Iris pigment epithelial cell (primary cell): Measurements from ENCODE around the gene LRFN2.

Experiments
- DNase-seq: peaks from one replicate; pipeline ENCODE4 v3.0.0-alpha.2; 2011; ENCODE audit warnings: low read depth

Gene LRFN2

DNA sequence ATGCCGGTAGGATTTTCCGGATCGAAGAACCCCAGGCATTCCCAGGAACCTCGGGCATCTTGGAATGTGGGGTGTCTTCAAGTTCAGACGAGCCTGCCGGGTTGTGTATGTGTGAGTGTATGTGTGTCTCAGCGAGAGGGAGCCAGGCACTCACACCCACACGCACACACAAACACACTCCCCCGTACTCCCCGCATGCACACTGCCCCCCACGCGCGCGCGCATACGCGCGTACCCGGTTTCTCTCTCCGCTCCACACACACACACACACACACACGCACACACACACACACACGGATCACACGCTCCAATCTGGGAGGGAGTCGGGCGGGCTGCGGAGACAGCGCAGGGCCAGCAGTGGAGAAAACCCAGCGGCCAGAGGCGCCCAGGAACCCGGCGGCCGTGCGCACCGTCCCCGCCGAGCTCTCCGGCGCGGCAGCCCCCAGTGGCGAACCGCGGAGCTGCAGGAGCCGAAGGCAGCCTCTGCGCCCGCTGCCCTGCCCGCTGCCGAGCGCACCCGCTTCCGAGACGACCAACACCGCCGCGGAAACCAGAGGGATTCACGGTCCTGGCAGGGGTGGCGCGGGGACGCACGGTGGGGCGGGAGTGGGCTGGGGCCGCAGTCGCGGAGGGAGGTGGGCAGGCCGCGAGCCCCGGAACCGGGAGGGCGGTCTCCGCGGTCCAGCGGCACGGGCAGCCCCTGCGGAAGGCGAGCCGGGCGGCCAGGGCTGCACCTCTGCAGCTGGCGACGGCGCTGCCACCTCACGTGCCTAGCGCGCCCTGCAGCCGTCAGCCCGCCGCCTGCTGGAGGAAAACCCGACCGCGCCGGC, at the start of gene LRFN2:
Gene LRFN2 (minus strand): TSS at position 125 of the 830 bp plus-strand sequence.
- peak; percentile 76 for DNase-seq

- DNase-seq, result no peak
Observed at GRCh38 chr6:40634429-40634828, 47.3 kb upstream of the LRFN2 start.

DNA sequence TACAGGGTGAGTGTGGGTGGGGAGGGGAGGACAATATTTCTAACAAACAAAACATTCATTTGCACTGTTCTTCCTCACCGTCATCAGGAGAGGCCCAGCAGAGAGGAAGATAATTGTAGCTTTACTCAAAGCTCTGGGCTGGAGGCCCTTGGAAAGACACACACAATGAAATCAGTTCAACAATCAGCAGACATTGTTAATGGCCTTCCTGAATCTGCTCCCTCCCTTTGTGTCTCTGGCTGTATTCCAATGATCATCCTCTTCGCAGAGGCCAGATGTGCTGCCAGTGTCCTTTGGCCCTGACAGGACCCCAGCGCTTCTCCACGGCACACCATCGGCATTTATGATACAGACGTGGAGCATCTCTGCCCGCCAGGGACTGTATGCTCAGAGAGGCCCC, 44.6 kb upstream of the LRFN2 start:
- DNase-seq, result no peak

DNA sequence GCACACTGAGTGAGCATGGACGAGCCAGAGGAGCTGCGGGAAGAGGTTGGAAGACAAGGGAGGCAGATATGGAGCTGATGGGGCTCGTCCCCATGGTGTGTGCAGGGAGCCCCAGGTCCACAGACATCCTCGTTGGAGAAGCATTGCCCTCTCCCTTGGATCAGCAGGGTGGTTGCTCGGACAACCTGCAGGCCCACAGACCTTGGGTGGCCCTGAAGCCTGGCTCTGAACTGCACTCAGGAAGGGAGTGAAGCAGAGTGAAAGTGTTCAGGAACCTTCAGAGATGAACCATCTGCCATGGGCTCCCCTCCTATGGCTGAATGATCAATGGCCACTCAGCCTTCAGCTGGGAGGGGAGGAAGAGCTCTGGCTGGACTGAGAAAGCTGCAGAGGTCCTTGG, 43.3 kb upstream of the LRFN2 start:
- DNase-seq, result no peak

GRCh38 chr6:40630051-40630450, 42.9 kb upstream of the LRFN2 start:
- DNase-seq, result no peak

- no peak for DNase-seq
Observed at GRCh38 chr6:40629463-40629862, 42.3 kb upstream of the LRFN2 start.

- no peak for DNase-seq
Observed at GRCh38 chr6:40627316-40627715, 40.2 kb upstream of the LRFN2 start.

- DNase-seq, result no peak
Observed at GRCh38 chr6:40626886-40627285, 39.7 kb upstream of the LRFN2 start.

DNA sequence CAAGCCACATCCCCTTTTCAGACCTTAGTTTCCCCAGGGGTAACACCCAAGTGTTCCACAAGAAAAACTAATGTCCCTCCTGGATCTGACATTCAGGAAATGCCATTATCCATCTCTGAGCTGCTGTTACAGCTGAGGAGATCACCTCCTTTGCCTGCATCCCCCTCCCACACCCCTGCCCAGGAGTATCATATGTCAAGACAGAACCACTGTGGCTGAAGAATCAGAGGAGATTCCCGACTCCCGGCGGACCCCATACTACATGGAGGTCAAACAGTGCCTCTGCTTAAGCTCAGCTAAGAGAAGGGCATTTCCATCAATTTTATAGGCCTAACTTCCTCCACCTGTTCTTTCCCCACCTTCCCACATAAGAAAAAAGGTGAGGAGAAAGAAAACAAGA, 36.8 kb upstream of the LRFN2 start:
- DNase-seq, result no peak

GRCh38 chr6:40623178-40623577, 36.0 kb upstream of the LRFN2 start:
- no peak for DNase-seq

DNA sequence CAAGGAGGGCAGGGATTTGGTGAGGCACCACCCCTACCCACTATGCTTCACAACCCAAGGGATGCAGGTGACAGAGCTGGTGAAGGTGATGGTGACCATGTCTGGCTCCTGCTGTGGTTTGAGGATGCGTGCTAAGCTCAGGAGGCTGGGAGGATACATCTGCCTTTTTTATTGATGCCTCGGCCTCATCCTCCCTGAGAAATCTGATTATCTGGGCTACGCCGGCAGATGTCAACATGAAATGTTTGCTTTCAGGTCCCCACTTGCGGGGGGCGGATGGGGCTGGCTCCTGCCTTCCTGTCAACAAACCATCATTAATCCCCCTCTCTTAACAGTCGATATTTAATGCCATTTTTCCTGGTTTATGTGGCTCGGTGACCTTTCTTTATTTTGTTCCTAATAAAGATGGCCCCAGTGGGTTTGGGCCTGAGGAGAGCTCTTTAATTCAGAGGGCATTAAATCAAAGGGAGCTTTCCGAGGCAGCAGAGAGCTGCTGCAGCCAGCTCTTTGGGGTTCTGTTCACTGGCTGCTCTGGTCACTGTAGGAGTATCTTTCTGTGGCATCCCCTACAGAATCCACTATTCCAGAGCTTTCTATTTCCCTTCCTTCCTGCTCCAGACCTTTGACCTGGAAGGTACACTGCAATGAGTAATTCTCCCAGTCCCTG, 33.5 kb upstream of the LRFN2 start:
- DNase-seq, result no peak

- no peak for DNase-seq
Observed at GRCh38 chr6:40614671-40615070, 27.5 kb upstream of the LRFN2 start.

- DNase-seq, result no peak
Observed at GRCh38 chr6:40611912-40612311, 24.7 kb upstream of the LRFN2 start.

GRCh38 chr6:40611434-40611833, 24.3 kb upstream of the LRFN2 start:
- no peak for DNase-seq

GRCh38 chr6:40610229-40610628, 23.1 kb upstream of the LRFN2 start:
- no peak for DNase-seq

DNA sequence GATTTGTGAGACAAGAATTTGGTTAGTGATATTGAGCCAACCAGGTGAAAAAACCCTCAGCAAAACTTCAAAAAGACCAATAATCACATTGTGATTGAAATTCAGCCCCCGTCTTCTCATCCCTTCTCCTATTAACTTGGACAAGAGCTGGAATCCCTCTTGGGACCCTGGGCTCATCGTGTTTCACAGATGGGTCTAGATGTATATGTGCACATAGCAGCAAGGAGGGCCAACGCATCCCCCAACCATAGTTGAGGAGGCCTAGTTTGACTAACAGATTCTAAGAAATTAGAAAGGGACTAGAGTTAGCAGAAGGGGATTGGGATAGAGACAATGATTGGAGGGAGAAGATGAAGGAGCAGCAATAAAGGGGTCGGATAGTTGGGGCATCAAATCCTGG, 19.8 kb upstream of the LRFN2 start:
- no peak for DNase-seq

DNA sequence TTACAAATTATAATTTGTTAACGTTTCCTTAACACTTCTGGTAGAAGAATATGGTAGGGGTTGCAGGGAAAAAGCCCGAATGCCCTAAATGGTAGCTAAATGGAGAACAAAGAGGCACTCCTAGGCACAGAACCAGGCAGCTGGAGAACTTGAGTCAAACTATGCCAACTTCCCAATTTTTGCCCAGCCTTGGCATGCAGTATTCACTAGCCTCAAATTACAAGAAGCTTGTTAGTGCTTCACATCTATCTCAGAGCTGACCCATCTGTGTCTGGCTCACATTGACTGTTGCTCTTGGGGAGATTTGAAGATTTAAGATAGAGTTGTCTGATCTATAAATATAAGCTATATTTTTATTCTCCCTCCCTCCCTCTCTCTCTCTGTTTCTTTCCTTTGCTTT, 19.4 kb upstream of the LRFN2 start:
- DNase-seq, result no peak

- no peak for DNase-seq
Observed at GRCh38 chr6:40604082-40604481, 16.9 kb upstream of the LRFN2 start.

- no peak for DNase-seq
Observed at GRCh38 chr6:40599555-40599954, 12.4 kb upstream of the LRFN2 start.

DNA sequence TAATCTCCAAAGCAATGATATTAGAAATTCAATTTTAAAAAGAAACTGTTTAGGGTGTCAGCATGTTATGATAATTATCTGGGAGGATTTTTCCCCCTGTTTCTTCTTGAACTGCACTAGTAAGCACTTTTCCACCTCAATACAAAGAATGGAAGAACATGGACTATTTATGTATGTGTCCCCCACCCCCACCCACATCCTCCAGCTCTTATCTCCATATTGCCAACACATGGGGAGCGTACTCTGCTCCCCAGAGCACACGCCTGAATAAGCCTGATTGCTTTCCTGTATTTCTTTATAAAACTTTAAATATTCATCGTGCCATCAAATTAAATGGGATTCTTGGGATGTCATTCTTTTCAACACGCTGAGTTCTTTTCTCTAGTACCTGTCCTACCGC, 11.4 kb upstream of the LRFN2 start:
- DNase-seq, result no peak

- DNase-seq, result no peak
Observed at GRCh38 chr6:40597301-40597700, 10.1 kb upstream of the LRFN2 start.

GRCh38 chr6:40588480-40588879, 1.3 kb upstream of the LRFN2 start:
- no peak for DNase-seq

DNA sequence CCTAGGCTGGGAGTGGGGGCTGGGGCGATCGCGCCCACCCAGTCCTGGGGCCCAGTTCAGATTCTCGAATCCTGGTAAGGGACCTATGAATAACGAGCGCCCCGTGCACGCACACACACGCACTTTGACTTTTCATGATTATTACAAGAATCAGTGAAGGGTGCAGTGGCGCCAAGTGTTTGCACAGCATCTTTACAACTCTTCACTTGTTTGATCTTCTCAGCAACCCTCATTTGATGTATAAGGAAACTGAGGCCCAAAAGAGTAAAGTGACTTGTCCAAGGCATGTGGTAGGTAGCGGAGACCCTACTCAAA, 863 bp upstream of the LRFN2 start:
- DNase-seq, result no peak
